ENCODE results near the gene FANCL.
"Not testable (repeated sequence)": the region's sequence is repeated elsewhere in the genome, so short reads cannot be mapped to it uniquely, and the experiment has no call there.

The FANCL gene

DNA sequence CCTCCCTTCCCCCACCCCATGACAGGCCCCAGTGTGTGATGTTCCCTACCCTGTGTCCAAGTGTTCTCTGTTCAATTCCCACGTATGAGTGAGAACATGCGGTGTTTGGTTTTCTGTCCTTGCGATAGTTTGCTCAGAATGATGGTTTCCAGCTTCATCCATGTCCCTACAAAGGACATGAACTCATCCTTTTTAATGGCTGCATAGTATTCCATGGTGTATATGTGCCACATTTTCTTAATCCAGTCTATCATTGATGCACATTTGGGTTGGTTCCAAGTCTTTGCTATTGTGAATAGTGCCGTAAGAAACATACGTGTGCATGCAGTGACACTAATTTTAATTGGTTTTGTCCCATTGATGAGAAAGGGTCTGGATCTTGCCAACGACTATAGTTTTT is 95.4 kb downstream of the FANCL start:
- H3K4me3 Mint-ChIP-seq, H3K27me3 Mint-ChIP-seq, H3K27ac Mint-ChIP-seq, H3K9me3 Mint-ChIP-seq, H3K4me1 Mint-ChIP-seq, DNase-seq: not testable (repeated sequence)
- peaks cover 17% of the 10 kb centered on the region for H3K36me3 Mint-ChIP-seq
- CTCF ChIA-PET, result interaction anchor here (1.1 kb wide), 1 partner anchor 9 kb away, joined by 4 read pairs; no protein-coding TSS in a partner anchor

DNA sequence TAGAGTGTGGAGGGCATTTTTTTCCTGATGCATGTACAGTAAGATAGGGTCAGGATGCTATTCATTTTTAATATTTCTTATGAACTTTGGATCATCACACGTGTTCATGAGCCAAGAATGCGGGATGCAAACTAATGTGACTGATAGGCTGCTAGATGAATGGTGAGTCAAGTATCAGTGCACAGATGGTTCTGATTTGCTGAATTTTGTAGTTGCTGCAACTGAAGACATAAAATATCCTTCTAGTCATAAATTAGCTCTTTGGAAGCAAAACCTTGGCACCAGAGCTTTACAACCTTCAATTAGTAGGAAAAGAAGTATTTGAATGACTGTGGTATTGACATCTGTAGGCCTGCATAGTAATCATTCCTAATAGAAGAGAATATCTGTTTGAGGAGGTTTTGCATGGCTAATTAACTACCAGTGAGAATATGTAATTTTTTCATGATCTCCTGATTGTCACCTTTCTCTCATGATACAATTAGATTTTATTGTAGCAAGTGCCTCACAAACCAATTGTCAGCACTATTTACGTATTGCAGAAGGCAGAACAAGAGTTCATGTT is 100.5 kb downstream of the FANCL start:
- no peaks in the 10 kb centered on the region for H3K27me3 Mint-ChIP-seq
- CTCF ChIA-PET, result no interaction called here
- DNase-seq, result no peak
- H3K36me3 Mint-ChIP-seq, result peaks cover 20% of the 10 kb centered on the region
- H3K27ac Mint-ChIP-seq, result no peak overlapping the region
- no peaks in the 10 kb centered on the region for H3K4me1 Mint-ChIP-seq
- no peaks in the 10 kb centered on the region for H3K9me3 Mint-ChIP-seq
- H3K4me3 Mint-ChIP-seq, result no peak overlapping the region

DNA sequence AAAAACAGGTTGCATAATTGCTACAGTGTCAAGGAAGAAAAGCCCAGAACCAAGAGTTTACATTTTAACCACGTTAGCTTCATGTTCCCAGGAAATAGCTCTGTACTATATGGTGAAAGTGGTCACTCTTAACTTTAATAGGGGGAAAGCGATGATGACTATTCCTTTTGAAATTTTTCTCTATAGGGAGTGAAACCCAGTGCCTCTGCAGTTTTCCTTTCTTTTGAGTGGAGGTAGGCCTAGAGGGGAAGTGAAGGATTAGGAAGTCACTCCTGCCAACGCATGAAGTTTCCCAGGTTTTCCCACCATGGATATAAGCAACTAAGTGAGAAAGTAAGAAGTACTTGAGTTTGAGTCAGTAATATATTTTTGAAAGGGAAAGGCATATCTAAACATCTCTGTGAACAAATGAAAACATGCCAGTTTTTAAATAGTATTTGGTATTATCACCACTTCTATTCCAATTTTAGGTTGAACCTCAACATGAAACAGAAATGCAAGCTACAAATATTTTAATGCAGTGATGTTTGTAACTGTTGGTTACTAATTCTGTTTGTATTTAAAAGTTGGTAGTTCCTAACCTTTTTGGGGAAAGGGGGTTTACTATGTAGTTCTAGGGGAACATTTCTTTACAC is 102.6 kb downstream of the FANCL start:
- DNase-seq, result no peak
- Mint-ChIP-seq H3K27me3 (no peaks in the 10 kb centered on the region), H3K27ac (no peak overlapping the region), H3K4me1 (no peaks in the 10 kb centered on the region), H3K4me3 (no peak overlapping the region), H3K36me3 (peaks cover 18% of the 10 kb centered on the region), H3K9me3 (no peaks in the 10 kb centered on the region)
- CTCF ChIA-PET, result no interaction called here

DNA sequence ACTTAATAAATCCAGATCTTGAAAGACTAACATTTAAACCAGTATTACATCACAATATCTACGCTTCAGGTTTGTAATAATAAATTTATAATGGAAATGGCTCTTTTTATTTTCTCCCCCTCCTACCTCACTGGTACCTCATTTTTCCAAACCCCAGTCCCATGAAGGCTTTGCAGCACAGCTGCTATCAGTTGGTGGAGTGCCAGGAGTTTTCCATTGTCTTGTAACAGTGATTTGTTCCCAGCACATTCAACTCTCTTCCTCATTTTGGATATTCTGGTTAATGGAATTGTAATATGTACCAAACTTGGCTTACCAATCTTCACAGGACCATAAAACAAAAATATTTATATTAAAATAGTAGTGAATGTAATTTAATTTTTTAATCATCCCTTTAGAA is 103.3 kb downstream of the FANCL start:
- Mint-ChIP-seq H3K27me3 (no peaks in the 10 kb centered on the region), H3K4me3 (no peak overlapping the region), H3K36me3 (peaks cover 18% of the 10 kb centered on the region), H3K9me3 (no peaks in the 10 kb centered on the region), H3K4me1 (no peaks in the 10 kb centered on the region), H3K27ac (no peak overlapping the region)
- CTCF ChIA-PET, result no interaction called here
- no peak for DNase-seq

DNA sequence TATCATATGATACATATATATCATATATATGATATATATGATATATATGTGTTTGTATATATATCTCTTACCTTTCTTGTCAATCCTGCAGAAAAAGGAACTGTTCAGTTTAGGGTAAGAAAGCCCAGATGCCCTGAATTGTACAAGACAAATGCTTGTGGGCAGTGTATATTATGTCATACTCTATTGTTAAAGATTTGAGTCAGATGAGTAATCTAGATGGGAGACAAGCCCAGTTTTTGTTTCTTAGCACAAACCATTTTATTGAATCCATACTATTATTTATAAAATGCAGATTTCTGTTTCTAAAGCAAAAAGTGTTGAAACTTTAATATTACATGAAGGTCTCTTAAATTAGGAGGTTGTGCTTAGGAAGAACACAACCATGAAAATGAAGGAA is 103.9 kb downstream of the FANCL start:
- no peaks in the 10 kb centered on the region for H3K9me3 Mint-ChIP-seq
- CTCF ChIA-PET, result no interaction called here
- H3K27me3 Mint-ChIP-seq, result no peaks in the 10 kb centered on the region
- no peak overlapping the region for H3K27ac Mint-ChIP-seq
- DNase-seq, result no peak
- H3K36me3 Mint-ChIP-seq, result peaks cover 19% of the 10 kb centered on the region
- H3K4me3 Mint-ChIP-seq, result no peak overlapping the region
- no peaks in the 10 kb centered on the region for H3K4me1 Mint-ChIP-seq

DNA sequence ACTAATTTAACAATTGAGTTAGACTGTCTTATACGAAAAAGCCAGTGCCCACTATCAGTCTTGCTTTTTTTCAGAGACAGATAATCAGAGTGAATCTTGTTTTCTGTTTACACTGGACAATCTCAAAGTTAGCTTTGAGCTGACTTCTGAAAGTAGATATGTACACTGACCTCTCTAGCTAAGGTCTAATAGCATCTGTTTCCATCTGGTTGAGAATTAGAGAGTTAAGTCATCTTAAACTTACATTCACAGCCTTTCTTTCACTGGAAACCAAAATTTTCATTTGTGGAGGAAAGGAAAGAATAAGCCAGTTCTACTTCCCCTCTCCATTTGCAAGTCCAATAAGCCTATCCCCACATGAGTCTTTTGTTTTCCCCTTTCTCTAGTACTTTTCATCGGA is 105.3 kb downstream of the FANCL start:
- H3K27ac Mint-ChIP-seq, result no peak overlapping the region
- H3K36me3 Mint-ChIP-seq, result peaks cover 21% of the 10 kb centered on the region
- CTCF ChIA-PET, result no interaction called here

DNA sequence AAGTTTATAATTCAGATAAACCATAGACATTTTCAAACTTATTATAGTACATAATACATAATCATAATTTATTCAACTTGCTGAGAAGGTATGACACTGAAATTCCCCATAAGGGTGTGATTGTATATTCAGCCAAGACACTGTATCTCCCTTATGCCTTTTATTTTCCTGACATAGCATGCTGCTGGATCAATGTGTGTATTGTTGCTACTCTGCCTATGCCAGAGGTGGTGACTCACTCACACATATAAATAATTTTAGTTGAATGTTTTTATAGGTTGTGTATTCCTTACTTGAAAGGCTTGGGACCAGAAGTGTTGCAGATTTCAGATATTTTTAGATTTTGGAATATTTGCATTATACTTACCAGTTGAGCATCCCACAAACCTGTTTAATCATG is 107.7 kb downstream of the FANCL start:
- CTCF ChIA-PET, result no interaction called here
- Mint-ChIP-seq H3K36me3 (peaks cover 11% of the 10 kb centered on the region), H3K27ac (no peak overlapping the region), H3K4me3 (no peak overlapping the region), H3K27me3 (no peaks in the 10 kb centered on the region), H3K9me3 (no peaks in the 10 kb centered on the region), H3K4me1 (no peaks in the 10 kb centered on the region)
- no peak for DNase-seq

More for the DNA sequence above, 105.3 kb downstream of the FANCL start:
- Mint-ChIP-seq H3K4me1 (no peaks in the 10 kb centered on the region), H3K9me3 (no peaks in the 10 kb centered on the region), H3K27me3 (no peaks in the 10 kb centered on the region), H3K4me3 (no peak overlapping the region)
- DNase-seq, result no peak

DNA sequence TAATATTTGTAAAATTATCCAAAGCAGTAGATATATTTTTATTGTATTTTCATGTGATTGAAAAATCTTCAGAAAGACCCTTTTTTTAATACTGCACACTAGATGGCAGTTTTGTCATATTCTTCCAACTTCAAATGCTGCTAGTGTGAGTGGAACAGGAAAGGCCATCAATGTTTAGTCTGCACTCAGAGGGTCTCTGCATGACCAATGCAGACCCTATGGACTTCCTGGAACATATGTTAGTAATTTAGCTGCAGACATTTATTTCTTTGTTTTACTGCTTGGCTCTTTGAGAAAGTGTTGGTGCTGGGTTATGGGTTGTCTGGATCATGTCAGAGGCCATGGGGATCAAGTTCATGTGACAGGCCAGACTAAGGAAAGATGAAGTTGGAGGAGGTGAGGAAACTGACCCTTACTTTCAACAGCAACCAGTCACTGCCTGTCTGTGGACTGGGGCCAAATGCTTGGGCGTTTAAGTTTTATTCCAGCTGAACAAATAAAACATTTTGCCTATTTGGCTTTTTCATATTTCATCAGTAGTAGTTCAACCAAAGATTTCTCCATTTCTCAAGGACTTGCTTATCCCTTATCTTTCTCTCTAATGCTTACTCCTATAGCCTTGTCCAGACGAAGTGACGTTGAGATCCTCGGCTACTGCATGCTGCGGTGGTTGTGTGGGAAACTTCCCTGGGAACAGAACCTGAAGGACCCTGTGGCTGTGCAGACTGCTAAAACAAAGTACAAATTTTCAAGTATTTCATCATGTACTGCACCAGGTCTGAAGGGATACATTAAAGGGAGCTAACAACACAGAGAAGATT is 109.7 kb downstream of the FANCL start:
- Mint-ChIP-seq H3K4me3 (no peak overlapping the region), H3K27me3 (no peaks in the 10 kb centered on the region), H3K4me1 (no peaks in the 10 kb centered on the region), H3K36me3 (peaks cover 8% of the 10 kb centered on the region), H3K27ac (no peak overlapping the region), H3K9me3 (no peaks in the 10 kb centered on the region)
- CTCF ChIA-PET, result no interaction called here
- DNase-seq, result no peak

DNA sequence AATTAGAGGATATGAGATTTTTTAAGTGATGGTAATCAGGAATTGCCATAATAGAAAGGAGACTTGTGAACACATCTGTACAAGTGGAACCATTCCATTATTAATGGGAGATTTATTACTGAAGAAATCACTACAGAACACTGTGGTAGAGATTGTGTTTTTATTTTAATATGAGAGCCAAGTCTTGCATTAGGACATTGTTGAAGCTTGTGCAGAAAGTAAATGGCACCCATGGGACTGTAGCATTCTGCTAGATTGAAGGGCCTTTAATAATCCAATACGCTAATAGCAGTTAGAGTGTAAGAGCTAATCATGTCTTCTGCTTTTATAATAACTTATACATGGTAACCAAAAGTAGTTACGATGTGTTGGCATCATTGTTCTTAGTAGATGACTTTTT is 110.9 kb downstream of the FANCL start:
- H3K27ac Mint-ChIP-seq, result no peak overlapping the region
- no peak for DNase-seq
- H3K9me3 Mint-ChIP-seq, result no peaks in the 10 kb centered on the region
- H3K27me3 Mint-ChIP-seq, result no peaks in the 10 kb centered on the region
- no peaks in the 10 kb centered on the region for H3K4me1 Mint-ChIP-seq
- H3K36me3 Mint-ChIP-seq, result peaks cover 5% of the 10 kb centered on the region
- no peak overlapping the region for H3K4me3 Mint-ChIP-seq
- CTCF ChIA-PET, result no interaction called here

DNA sequence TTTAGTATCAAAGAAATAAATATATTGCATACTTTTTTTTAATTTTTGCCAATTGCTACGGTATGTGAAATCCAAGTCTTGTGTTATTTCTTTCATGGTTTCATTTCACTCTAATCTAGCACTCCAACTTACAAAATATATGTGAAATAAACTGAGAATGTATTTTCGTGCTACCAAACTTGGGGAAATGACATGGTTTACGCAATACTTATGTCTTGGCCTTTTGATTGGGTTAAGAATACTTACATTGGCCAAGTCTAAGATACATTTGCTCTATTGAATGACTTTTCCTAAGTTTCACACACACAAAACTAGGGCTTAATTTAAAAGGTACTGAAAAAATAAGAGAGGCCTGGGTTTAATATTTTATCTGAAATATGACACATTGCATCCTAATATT is 114.0 kb downstream of the FANCL start:
- DNase-seq, result no peak
- Mint-ChIP-seq H3K36me3 (peaks cover 16% of the 10 kb centered on the region), H3K27me3 (no peaks in the 10 kb centered on the region), H3K27ac (no peak overlapping the region), H3K4me1 (no peaks in the 10 kb centered on the region), H3K4me3 (no peak overlapping the region), H3K9me3 (no peaks in the 10 kb centered on the region)
- CTCF ChIA-PET, result no interaction called here

DNA sequence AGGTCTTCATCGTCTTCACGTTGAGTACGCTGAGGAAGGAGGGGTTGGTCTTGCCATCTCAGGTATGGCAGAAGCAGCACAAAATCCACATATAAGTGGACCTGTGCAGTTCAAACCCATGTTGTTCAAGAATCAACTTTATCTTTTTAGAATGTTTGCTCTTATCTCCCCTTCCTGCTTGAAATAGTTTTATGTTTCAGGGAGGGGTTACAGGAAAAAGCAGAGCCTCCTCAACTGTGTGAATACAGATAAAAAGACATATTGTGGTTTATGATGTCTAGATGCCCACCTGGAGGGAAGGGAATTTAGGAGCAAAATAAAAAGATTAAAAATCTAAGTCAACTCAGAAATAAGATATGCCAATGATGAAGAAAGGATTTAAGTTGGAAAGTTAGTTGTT is 118.6 kb downstream of the FANCL start:
- Mint-ChIP-seq H3K27me3 (no peaks in the 10 kb centered on the region), H3K27ac (no peak overlapping the region), H3K9me3 (no peaks in the 10 kb centered on the region), H3K36me3 (peaks cover 22% of the 10 kb centered on the region), H3K4me3 (no peak overlapping the region), H3K4me1 (no peaks in the 10 kb centered on the region)
- CTCF ChIA-PET, result no interaction called here
- DNase-seq, result no peak

DNA sequence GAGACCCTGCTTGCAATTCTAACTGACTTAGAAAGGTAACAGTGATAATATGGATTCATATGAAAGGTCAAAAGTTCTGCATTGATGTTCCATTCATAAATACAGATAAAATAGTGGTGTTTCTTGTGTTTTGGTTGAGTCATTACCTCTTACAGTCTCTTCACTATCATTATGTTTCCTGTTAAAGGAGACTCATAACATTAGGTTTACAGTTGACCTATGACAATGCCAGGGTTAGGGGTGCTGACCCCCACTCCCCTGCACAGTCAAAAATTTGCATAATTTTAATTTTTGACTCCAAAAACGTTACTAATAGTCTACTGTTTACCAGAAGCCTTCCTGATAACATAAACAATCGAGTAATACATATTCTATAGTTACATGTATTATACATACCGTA is 119.1 kb downstream of the FANCL start:
- CTCF ChIA-PET, result no interaction called here
- peaks cover 22% of the 10 kb centered on the region for H3K36me3 Mint-ChIP-seq
- H3K4me3 Mint-ChIP-seq, result no peak overlapping the region
- H3K9me3 Mint-ChIP-seq, result no peaks in the 10 kb centered on the region
- H3K4me1 Mint-ChIP-seq, result no peaks in the 10 kb centered on the region
- no peak overlapping the region for H3K27ac Mint-ChIP-seq
- no peak for DNase-seq
- H3K27me3 Mint-ChIP-seq, result no peaks in the 10 kb centered on the region

DNA sequence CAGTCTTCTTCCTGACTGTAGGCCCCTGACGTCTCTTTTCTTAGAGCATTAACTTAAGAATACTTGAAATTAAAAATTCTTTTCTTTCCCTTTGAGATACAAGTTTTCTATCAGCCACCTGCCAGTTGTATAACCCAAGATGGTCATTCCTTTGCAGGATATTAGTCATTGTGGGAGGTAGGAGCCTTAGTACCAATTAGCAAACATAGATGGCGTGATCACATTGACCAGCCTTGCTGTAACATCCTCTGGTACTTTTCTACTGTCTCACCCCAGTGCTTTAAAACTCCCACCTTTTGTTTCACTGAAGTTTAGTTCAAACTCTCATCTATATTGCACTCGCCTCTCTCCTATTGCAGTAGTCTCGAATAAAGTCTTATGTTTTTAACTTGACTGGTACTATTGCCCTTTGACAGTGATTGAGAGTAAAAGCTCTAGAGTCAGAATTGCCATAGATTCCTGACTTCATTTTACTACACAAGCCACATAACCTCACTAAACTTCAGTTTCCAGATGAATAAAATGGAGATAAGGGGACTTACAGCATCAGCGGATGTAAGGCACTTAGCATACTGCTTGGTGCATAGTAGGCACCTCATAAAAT is 120.4 kb downstream of the FANCL start:
- Mint-ChIP-seq H3K4me1 (no peaks in the 10 kb centered on the region), H3K9me3 (no peaks in the 10 kb centered on the region), H3K27ac (no peak overlapping the region), H3K36me3 (peaks cover 25% of the 10 kb centered on the region), H3K4me3 (no peak overlapping the region), H3K27me3 (no peaks in the 10 kb centered on the region)
- CTCF ChIA-PET, result no interaction called here
- DNase-seq, result no peak

DNA sequence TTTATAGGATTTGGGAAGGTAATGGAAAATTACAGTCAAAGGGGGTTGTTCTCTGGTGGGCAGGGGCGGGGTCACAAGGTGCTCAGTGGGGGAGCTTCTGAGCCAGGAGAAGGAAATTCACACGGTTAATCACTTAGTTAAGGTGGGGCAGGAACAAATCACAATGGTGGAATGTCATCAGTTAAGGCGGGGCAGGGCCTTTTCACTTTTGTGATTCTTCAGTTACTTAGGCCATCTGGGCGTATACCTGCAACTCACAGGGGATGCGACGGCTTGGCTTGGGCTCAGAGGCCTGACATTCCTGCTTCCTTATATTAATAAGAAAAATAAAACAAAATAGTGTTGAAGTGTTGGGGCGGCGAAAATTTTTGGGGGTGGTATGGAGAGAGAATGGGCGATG is 127.6 kb downstream of the FANCL start:
- H3K36me3 Mint-ChIP-seq, result peaks cover 16% of the 10 kb centered on the region
- H3K27me3 Mint-ChIP-seq, H3K27ac Mint-ChIP-seq, CTCF ChIA-PET, H3K4me3 Mint-ChIP-seq, DNase-seq, H3K9me3 Mint-ChIP-seq, H3K4me1 Mint-ChIP-seq: not testable (repeated sequence)

DNA sequence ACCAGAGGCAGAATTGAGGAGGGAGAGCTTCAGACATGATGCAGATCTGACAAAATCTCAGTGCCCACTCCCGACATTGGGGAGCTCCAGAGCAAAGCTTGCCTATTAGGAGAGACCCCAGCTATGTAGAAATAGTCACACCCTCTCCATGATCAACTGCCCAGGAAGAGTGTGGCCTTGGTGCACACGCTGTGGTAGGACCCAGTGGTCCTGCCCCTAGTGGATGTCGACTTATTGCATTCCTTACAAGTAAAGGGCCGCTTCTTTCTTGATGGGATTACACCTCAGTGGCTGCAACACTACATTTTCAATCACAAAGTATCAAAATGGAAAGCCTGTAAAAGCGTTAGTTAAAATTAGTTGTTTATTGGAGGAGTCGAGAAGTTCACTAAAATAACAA is 130.4 kb downstream of the FANCL start:
- H3K4me3 Mint-ChIP-seq, result no peak overlapping the region
- no peaks in the 10 kb centered on the region for H3K9me3 Mint-ChIP-seq
- H3K27ac Mint-ChIP-seq, result no peak overlapping the region
- CTCF ChIA-PET, result no interaction called here
- H3K4me1 Mint-ChIP-seq, result no peaks in the 10 kb centered on the region
- DNase-seq, result no peak
- peaks cover 8% of the 10 kb centered on the region for H3K36me3 Mint-ChIP-seq
- no peaks in the 10 kb centered on the region for H3K27me3 Mint-ChIP-seq

All from activated naive CD4-positive, alpha-beta T cell treated with anti-CD3 and anti-CD28 coated beads, Interleukin-2, amount 10 ng/mL, durations not matched to agents 7 days and 5 days (primary cell).